ENCODE results near the gene RPL22. TPM values are rescaled to one million over a fixed set of nuclear protein-coding genes. Genes with fewer than 3 reads are reported as not detected.

RPL22 gene
- total RNA-seq, 1 experiment from 2014 or later: 456 TPM

DNA sequence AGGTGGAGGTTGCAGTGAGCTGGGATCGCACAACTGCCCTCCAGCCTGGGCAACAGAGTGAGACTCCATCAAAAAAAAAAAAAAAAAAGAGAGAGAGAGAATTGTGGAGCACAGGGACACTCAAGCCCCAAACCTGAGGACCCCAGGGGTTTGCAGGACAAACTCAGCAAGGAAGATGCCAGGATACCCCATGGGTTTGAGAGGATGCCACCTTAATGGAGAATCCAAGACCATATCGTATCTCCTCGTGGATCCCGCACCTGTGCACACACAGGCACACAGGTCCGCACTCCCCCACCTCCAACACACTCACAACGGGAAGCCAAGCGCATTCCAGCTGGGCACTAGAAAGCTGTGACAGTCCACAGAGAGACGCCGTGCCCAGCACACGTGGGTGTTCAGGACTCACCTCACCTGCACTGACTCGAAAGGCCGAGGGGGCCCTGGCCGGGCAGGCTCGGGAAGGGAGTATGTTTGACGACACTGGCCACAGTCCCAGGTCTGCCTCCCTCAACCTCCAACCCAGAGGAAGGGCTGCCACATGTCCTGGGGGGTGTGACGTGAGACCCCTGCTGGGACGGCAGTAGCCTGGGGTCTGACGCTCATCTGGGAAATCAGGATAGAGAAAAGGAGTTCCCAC lies 30.3 kb downstream of the RPL22 start:
- Histone ChIP-seq H3K9me2 (ENCODE audit: insufficient read depth) (no peaks in the 10 kb centered on the region), H3K27ac (ENCODE audit: low read depth, low read length) (no peak overlapping the region), H2AFZ (ENCODE audit: low read depth, low read length, poor library complexity, severe bottlenecking) (no peak overlapping the region), H3K79me2 (ENCODE audit: insufficient read depth, low read length) (no peaks in the 10 kb centered on the region), H3K36me3 (ENCODE audit: control insufficient read depth in 1 of 2, insufficient read depth in 2 of 2, low read length in 2 of 2) (no peaks in the 10 kb centered on the region), H3K9me3 (ENCODE audit: control insufficient read depth in 1 of 2, insufficient read depth in 1 of 2, low read depth in 1 of 2, low read length in 2 of 2) (no peaks in the 10 kb centered on the region), H3K4me1 (ENCODE audit: control insufficient read depth in 1 of 2, insufficient read depth in 2 of 2, low read length in 2 of 2) (no peaks in the 10 kb centered on the region), H3K9ac (ENCODE audit: low read length) (no peak overlapping the region), H3K4me3 (replicated peaks in 1 of 2; ENCODE audit: low read depth in 1 of 2, low read length in 2 of 2) (no peak overlapping the region), H3K4me2 (ENCODE audit: low read length) (no peak overlapping the region), H3K27me3 (ENCODE audit: insufficient read depth, low read length) (no peaks in the 10 kb centered on the region), H4K20me1 (ENCODE audit: insufficient read depth) (no peaks in the 10 kb centered on the region)
- no peak for DNase-seq (ENCODE audit: low read depth, low spot score)
- no TSS peak for BruUV-seq (replicated peaks)
- no peak for ATAC-seq
- RAD21 ChIA-PET (ENCODE audit: low non-redundant PET in 1 of 2, low total read pairs in 2 of 2, uncharacterized antibody in 2 of 2, unreplicated experiment in 2 of 2): no interaction called here
- no peak for TF ChIP-seq EZH2 (IDR thresholded peaks at IDR 0.05)
- intact Hi-C loops (cut with micrococcal nuclease): no loop called here
- CTCF ChIA-PET: interaction anchor here (1.2 kb wide), 1 partner anchor 60 kb away, joined by 4 read pairs; no protein-coding TSS in a partner anchor
- POLR2A ChIA-PET: no interaction called here

DNA sequence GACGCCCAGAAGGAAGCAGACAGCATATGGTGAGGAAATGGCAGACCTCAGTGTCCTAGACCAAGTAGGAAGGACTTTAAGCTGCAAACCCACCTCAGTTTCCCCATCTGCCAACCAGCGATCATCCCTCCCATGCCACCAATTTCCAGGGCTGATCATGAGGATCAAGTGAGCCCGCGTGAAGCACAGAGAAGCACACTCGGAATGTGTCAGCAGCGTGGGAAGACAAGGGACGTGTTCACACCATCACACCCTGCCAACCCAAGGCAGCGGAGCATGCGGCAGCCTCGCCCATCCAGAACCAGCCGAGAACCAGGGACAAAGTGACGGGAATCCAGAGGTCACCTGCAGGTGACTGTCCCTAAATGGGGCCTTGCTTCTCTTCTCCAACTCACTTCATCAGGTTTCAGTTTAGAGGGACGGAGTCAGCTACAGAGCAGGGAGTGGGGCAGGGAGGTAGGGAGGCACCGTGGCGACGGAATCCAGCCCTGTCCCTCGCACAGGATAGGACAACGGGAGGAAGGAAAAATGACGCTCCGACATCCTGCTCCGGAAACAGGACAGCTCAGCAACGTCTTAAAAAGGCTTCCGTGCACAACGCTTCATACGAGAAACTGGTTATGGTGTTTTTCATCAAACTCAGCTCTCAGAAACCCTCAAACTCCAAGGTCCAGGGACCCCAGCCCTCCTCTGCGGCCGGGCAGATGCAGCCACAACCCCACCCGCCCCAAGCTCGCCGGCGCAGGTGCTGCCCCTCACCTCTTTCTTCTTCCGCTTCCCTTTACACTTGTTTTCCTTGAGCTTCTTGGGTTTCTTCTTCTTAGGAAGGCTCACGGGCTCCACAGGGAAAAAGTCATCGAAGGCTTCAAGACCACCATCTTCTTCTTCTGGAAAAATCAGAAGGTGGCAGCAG lies 31.7 kb downstream of the RPL22 start:
- Histone ChIP-seq H3K27ac (ENCODE audit: low read depth, low read length) (no peak overlapping the region), H3K4me3 (replicated peaks in 1 of 2; ENCODE audit: low read depth in 1 of 2, low read length in 2 of 2) (no peak overlapping the region), H3K36me3 (ENCODE audit: control insufficient read depth in 1 of 2, insufficient read depth in 2 of 2, low read length in 2 of 2) (no peaks in the 10 kb centered on the region), H2AFZ (ENCODE audit: low read depth, low read length, poor library complexity, severe bottlenecking) (no peak overlapping the region), H3K9me3 (ENCODE audit: control insufficient read depth in 1 of 2, insufficient read depth in 1 of 2, low read depth in 1 of 2, low read length in 2 of 2) (no peaks in the 10 kb centered on the region), H4K20me1 (ENCODE audit: insufficient read depth) (no peaks in the 10 kb centered on the region), H3K9ac (ENCODE audit: low read length) (no peak overlapping the region), H3K4me1 (ENCODE audit: control insufficient read depth in 1 of 2, insufficient read depth in 2 of 2, low read length in 2 of 2) (no peaks in the 10 kb centered on the region), H3K27me3 (ENCODE audit: insufficient read depth, low read length) (no peaks in the 10 kb centered on the region), H3K9me2 (ENCODE audit: insufficient read depth) (no peaks in the 10 kb centered on the region), H3K4me2 (ENCODE audit: low read length) (no peak overlapping the region), H3K79me2 (ENCODE audit: insufficient read depth, low read length) (no peaks in the 10 kb centered on the region)
- no TSS peak for BruUV-seq (replicated peaks)
- intact Hi-C loops (cut with micrococcal nuclease): no loop called here
- POLR2A ChIA-PET: no interaction called here
- ATAC-seq: no peak
- RAD21 ChIA-PET (ENCODE audit: low non-redundant PET in 1 of 2, low total read pairs in 2 of 2, uncharacterized antibody in 2 of 2, unreplicated experiment in 2 of 2): no interaction called here
- no peak for DNase-seq (ENCODE audit: low read depth, low spot score)
- CTCF ChIA-PET: no interaction called here
- TF ChIP-seq, protein P1, sequence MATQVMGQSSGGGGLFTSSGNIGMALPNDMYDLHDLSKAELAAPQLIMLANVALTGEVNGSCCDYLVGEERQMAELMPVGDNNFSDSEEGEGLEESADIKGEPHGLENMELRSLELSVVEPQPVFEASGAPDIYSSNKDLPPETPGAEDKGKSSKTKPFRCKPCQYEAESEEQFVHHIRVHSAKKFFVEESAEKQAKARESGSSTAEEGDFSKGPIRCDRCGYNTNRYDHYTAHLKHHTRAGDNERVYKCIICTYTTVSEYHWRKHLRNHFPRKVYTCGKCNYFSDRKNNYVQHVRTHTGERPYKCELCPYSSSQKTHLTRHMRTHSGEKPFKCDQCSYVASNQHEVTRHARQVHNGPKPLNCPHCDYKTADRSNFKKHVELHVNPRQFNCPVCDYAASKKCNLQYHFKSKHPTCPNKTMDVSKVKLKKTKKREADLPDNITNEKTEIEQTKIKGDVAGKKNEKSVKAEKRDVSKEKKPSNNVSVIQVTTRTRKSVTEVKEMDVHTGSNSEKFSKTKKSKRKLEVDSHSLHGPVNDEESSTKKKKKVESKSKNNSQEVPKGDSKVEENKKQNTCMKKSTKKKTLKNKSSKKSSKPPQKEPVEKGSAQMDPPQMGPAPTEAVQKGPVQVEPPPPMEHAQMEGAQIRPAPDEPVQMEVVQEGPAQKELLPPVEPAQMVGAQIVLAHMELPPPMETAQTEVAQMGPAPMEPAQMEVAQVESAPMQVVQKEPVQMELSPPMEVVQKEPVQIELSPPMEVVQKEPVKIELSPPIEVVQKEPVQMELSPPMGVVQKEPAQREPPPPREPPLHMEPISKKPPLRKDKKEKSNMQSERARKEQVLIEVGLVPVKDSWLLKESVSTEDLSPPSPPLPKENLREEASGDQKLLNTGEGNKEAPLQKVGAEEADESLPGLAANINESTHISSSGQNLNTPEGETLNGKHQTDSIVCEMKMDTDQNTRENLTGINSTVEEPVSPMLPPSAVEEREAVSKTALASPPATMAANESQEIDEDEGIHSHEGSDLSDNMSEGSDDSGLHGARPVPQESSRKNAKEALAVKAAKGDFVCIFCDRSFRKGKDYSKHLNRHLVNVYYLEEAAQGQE (IDR thresholded peaks at IDR 0.05; ENCODE audit: low read depth): no peak
- TF ChIP-seq TCF7L2 (IDR thresholded peaks at IDR 0.05; ENCODE audit: borderline replicate concordance, extremely low read depth, insufficient read depth, insufficient read length) (no peak), EZH2 (IDR thresholded peaks at IDR 0.05) (no peak), YY1 (IDR thresholded peaks at IDR 0.05; ENCODE audit: extremely low read depth, insufficient replicate concordance, low read depth, low read length) (no peak), SRF (IDR thresholded peaks at IDR 0.05; ENCODE audit: low read depth) (no peak), FOSL1 (IDR thresholded peaks at IDR 0.05; ENCODE audit: low read depth) (no peak), POLR2A (IDR thresholded peaks at IDR 0.05; ENCODE audit: borderline replicate concordance, extremely low read depth, insufficient read depth, insufficient read length) (no peak), JUND (IDR thresholded peaks at IDR 0.05) (no peak), CEBPB (IDR thresholded peaks at IDR 0.05; ENCODE audit: low read depth) (no peak)
- TF ChIP-seq, protein P2, sequence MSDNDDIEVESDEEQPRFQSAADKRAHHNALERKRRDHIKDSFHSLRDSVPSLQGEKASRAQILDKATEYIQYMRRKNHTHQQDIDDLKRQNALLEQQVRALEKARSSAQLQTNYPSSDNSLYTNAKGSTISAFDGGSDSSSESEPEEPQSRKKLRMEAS (IDR thresholded peaks at IDR 0.05): no peak
- TF ChIP-seq, protein P3, sequence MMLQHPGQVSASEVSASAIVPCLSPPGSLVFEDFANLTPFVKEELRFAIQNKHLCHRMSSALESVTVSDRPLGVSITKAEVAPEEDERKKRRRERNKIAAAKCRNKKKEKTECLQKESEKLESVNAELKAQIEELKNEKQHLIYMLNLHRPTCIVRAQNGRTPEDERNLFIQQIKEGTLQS (IDR thresholded peaks at IDR 0.05): no peak
- TF ChIP-seq, protein P4, sequence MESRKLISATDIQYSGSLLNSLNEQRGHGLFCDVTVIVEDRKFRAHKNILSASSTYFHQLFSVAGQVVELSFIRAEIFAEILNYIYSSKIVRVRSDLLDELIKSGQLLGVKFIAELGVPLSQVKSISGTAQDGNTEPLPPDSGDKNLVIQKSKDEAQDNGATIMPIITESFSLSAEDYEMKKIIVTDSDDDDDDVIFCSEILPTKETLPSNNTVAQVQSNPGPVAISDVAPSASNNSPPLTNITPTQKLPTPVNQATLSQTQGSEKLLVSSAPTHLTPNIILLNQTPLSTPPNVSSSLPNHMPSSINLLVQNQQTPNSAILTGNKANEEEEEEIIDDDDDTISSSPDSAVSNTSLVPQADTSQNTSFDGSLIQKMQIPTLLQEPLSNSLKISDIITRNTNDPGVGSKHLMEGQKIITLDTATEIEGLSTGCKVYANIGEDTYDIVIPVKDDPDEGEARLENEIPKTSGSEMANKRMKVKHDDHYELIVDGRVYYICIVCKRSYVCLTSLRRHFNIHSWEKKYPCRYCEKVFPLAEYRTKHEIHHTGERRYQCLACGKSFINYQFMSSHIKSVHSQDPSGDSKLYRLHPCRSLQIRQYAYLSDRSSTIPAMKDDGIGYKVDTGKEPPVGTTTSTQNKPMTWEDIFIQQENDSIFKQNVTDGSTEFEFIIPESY (IDR thresholded peaks at IDR 0.05; ENCODE audit: extremely low read depth, insufficient replicate concordance, low read length): no peak
